RWPE2 (cell line): ENCODE measurements around the gene RGS1.

ENCODE experiments used
- ATAC-seq: fragments of 200-7000 bp; cut with Tn5 transposase; 3 replicates; pipeline ENCODE4 v1.9.1; 2021; ENCODE audit warnings: low read depth
- DNase-seq: peaks from one replicate; pipeline ENCODE4 v3.0.0-alpha.2; 2020; ENCODE audit warnings: low spot score
- H3K27ac ChIP-seq: fragments of 450-650 bp; 2 replicates; pipeline ENCODE4 v1.5.1; 2017; ENCODE audit warnings: mild to moderate bottlenecking; ENCODE audit not compliant: poor library complexity, severe bottlenecking
- H3K27me3 ChIP-seq: fragments of 250-450 bp; sonication (Bioruptor Pico); 2 replicates; pipeline ENCODE4 v1.5.1; 2021; ENCODE audit warnings: mild to moderate bottlenecking, moderate library complexity; ENCODE audit not compliant: insufficient read depth, poor library complexity, severe bottlenecking
- H3K36me3 ChIP-seq: fragments of 250-450 bp; sonication (Bioruptor Pico); 2 replicates; pipeline ENCODE4 v1.5.1; 2020; ENCODE audit warnings: low read depth, mild to moderate bottlenecking, moderate library complexity
- H3K4me1 ChIP-seq: fragments of 250-450 bp; sonication (Bioruptor Pico); 2 replicates; pipeline ENCODE4 v1.5.1; 2021; ENCODE audit warnings: mild to moderate bottlenecking, moderate library complexity; ENCODE audit not compliant: insufficient read depth, poor library complexity, severe bottlenecking
- H3K4me3 ChIP-seq: fragments of 250-450 bp; sonication (Bioruptor Pico); 2 replicates; pipeline ENCODE4 v1.5.1; 2021; ENCODE audit warnings: mild to moderate bottlenecking, moderate library complexity; ENCODE audit not compliant: severe bottlenecking
- H3K9me3 ChIP-seq: fragments of 250-450 bp; sonication (Bioruptor Pico); 2 replicates; pipeline ENCODE4 v1.5.1; 2021; ENCODE audit warnings: mild to moderate bottlenecking, moderate library complexity; ENCODE audit not compliant: severe bottlenecking
- TF ChIP-seq, protein P1 (sequence below): fragments of 450-650 bp; IDR thresholded peaks from one replicate; pipeline ENCODE4 v1.5.1; 2017; ENCODE audit warnings: mild to moderate bottlenecking, moderate library complexity; ENCODE audit not compliant: poor library complexity, severe bottlenecking

Gene RGS1

DNA sequence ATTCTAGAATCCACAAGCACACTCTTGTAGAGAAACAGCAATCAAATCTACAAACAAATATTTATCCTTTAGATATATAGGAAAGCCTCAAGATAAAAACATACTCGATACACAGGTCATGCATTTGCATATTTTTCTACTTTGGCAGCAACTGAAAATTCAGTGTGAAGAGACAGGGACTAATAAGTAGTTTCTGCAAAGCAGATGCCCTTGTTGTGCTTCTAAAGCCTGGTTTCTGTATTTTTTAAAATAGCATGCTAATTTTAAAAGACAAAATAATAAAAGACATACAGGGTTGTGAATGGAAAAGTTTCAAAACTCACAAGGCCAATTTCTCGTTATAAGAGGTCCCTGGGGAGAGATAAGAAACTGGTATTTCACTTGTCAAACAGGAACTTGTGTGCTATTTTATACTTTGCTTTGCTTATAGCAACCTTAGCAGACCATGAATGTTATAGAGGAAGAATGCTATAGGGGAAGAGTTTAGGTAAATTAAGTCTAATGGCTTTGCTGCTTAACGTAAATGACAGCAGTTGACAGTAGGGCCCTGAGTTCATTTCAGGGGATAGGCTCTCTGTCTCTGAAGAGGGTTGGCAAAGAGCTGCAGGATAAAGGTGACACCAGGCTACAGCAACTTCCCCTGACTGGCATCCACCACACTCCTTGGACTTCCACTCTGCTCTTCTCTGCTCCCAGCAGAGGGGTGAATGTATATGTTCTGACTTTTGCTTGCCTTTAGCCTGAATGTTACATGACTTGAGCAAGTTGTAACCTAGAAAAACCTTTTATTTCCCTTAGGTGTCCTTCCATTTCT is 51.0 kb downstream of the RGS1 start:
- Histone ChIP-seq H3K4me1 (no peaks in the 10 kb centered on the region), H3K4me3 (no peak overlapping the region), H3K36me3 (no peaks in the 10 kb centered on the region), H3K27me3 (no peaks in the 10 kb centered on the region), H3K9me3 (no peaks in the 10 kb centered on the region), H3K27ac (no peak overlapping the region)
- no peak for ATAC-seq
- TF ChIP-seq, protein P1, sequence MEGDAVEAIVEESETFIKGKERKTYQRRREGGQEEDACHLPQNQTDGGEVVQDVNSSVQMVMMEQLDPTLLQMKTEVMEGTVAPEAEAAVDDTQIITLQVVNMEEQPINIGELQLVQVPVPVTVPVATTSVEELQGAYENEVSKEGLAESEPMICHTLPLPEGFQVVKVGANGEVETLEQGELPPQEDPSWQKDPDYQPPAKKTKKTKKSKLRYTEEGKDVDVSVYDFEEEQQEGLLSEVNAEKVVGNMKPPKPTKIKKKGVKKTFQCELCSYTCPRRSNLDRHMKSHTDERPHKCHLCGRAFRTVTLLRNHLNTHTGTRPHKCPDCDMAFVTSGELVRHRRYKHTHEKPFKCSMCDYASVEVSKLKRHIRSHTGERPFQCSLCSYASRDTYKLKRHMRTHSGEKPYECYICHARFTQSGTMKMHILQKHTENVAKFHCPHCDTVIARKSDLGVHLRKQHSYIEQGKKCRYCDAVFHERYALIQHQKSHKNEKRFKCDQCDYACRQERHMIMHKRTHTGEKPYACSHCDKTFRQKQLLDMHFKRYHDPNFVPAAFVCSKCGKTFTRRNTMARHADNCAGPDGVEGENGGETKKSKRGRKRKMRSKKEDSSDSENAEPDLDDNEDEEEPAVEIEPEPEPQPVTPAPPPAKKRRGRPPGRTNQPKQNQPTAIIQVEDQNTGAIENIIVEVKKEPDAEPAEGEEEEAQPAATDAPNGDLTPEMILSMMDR: no peak
- no peak for DNase-seq

DNA sequence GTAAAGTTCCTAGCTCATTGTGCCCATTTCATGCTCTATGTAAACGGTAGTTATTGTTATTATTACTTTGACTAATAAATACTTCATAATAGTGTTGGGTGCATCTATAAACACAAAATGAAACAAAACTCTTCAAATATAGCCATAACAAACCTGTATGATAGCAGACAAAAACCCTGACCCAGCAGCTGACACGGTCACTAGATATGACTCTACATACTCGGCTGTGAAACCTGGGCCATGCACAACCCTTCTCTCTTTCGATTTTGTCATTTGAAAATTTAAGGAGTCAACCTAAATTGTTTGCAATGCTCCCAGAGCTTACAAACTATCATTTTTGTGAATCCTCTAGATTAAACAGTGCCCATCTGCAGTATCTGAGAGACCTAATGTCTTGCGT is 52.3 kb downstream of the RGS1 start:
- Histone ChIP-seq H3K36me3 (no peaks in the 10 kb centered on the region), H3K27me3 (no peaks in the 10 kb centered on the region), H3K9me3 (no peaks in the 10 kb centered on the region), H3K27ac (no peak overlapping the region), H3K4me3 (no peak overlapping the region), H3K4me1 (no peaks in the 10 kb centered on the region)
- no peak for ATAC-seq
- no peak for DNase-seq
- TF ChIP-seq, protein P1: no peak

DNA sequence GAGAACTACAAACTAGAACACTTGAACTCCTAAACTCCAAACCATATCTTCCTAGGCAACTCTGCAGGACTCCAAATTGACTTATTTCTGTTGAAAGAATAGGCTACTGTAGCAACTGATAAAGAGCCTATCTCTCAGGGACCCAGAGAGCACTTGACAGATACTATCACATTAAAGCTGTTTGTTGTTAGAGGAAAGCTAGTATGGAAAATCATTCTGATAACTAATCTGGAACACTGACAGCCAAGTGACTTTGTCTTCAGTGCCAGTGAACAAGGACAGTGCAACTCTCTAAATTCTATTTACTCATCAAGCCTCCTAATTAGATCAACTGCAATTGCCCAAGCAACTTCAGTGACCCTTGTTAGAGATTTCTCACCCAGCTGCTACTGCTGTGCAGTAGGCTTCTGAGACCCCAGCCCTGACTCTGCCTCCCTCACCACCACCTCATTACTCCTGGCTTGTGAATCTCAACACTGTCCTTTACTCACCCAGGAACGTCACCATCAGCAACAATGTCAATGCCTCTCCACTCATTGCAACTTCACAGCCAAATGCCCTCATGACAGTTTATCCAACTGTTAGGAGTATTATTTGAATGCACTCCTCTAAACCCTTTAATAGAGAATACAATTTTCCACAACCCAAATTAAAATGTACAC is 53.0 kb downstream of the RGS1 start:
- H3K4me3 ChIP-seq: no peak overlapping the region

DNA sequence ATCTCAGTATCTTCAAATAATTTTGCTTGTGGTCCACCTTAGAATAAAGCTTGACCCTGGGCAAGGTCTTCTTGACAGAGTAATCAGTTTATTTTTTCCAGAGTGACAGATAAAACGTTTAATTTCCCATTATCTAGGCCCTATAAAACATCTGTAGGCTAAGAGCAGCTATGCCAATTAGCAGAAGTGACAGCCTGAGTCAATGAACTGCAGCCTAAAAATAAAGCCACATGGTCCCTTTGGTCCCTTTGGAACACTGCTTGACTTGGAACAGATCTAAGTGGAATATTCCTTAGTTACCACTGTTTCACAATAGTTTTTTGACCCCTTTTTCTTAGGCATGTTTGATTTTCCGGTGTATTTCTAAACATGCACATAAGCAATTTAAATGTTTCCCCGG is 54.0 kb downstream of the RGS1 start:
- Histone ChIP-seq H3K27ac (no peak overlapping the region), H3K9me3 (no peaks in the 10 kb centered on the region), H3K36me3 (no peaks in the 10 kb centered on the region), H3K4me1 (no peaks in the 10 kb centered on the region), H3K4me3 (no peak overlapping the region), H3K27me3 (no peaks in the 10 kb centered on the region)
- TF ChIP-seq, protein P1: no peak
- ATAC-seq: no peak
- DNase-seq: no peak

More for the DNA sequence above, 53.0 kb downstream of the RGS1 start:
- H3K4me1 ChIP-seq: no peaks in the 10 kb centered on the region
- H3K9me3 ChIP-seq: no peaks in the 10 kb centered on the region
- no peaks in the 10 kb centered on the region for H3K36me3 ChIP-seq
- H3K27ac ChIP-seq: no peak overlapping the region
- ATAC-seq: no peak
- no peaks in the 10 kb centered on the region for H3K27me3 ChIP-seq
- DNase-seq: no peak
- TF ChIP-seq, protein P1: no peak
